HG02852 (cell line): Measurements from ENCODE around the gene IL1RAPL2.

ENCODE experiments used
- ATAC-seq: cut with Tn5 transposase; IDR thresholded peaks from one replicate; pipeline ENCODE4 v1.9.1; 2021; ENCODE audit warnings: mild to moderate bottlenecking, moderate library complexity; ENCODE audit not compliant: unreplicated experiment

The IL1RAPL2 gene

DNA sequence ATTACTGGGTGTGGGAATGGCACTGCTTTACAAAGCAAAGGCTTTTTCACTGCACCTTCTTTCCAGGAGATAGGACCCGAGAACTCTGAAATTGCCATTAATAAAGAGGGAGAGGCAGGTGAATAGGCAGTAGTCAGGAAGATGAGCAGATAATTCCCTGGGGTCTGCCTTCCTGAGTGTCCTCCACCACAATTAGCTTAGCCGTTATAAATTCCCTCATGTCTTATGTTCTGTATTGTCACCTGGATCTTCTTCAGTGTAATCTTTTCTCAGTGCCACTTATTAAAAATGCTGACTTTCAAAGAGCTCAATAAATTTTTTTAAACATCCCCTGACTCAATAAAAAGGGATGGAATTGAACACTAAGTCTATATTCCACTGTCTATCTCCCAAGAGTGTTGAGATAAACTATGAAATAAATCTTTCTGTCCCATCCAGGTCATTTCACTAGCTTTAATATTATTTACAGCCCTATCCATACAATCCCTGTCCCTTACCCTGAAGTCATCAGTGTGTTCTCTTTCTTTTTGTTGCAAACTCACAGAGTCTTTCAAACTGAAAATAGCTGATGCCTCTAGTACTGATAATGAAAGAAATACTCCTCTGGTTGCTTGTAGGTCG, 984.2 kb downstream of the IL1RAPL2 start:
- ATAC-seq: no peak

DNA sequence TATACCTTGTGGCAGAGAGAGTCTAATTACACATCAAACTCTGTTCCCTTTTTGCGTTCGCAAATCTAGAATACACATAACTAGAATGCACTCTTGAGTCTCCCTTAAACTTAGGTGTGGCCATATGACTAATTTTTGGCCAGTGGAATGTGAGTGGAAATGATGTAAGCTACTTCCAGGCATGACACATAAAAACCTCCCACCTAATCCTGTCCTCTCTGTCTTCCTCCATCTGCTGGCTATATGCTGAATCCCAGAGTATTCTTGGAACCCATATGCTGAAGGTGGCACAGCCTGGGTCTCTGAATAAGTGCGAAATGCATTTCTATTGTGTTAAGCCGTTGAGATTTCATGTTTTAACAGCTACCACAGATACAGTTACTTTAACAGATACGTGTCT, 986.4 kb downstream of the IL1RAPL2 start:
- ATAC-seq: no peak

DNA sequence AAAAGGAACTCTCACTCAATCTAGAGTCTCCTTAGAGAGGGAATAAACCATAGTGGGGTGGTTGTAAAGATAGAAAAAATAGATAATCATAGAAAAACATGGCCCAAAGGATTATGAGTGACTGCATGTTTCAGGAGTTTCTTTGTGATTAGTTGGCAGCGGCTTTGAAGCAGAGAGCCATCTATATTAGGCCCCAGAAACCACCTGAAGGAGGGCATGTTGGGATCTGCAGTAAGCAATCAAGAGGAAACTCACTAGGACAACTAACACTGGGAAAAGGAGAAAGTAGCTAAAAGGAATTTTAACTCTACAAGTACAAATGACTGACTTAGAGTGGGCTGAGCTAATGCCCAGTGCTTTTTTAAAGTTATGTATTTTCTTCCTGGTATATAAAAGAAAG, 987.1 kb downstream of the IL1RAPL2 start:
- ATAC-seq: no peak

DNA sequence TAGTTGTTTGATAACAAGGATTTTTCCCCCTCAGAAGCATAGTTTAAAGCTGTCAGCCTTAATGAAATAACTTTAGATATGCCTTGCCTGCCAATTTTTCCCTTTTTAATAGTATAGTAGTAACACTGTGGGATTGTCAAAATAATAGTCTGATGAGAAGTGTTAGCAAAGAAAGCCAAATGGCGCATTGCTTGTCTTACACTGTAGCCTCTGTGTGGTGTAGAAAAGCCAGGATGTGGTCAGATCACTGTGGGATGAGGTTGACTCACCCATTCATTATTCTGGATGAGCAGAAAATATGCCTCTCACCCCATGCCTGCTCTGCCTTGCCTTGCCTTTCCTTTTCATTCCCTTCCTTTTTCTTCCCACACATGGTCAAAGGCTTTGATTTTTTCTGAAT, 998.5 kb downstream of the IL1RAPL2 start:
- ATAC-seq: no peak

DNA sequence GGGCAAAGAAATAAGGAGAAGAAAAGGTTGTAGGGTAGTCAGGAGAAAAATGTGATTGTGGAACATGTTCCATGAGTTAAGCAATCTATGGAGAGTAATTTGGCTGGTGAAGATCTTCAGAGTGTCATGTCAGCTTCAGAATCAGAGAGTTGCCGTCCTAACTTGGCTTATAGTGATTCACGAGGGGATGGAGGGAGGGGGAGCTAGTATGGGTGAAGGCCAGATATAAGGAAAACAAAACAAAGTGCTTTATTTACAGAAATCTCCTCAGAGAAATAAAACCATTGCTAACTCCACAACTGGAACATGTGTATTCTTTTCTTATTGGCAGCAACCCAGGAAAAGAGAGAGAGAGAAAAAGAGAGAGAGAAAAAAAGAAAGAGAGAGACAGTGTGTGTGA, 999.9 kb downstream of the IL1RAPL2 start:
- ATAC-seq: no peak

DNA sequence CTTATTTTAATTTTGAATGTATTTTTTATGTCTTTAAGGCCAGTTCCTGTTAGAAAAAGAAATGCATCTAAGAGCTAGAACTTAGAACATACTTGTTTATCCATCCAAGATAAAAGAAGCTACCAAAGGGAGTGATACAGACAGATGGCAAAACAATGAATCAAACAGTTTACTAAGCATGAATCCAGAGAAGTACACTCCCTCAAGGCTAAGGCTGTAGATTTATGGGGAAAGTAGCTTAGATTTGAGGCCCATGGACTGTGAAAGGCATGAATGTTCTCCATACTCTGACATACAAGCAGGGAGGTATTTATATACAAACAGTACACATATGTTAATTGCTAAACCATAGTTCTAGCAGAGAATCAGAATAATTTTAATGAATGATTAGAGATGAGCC, 1001.1 kb downstream of the IL1RAPL2 start:
- no peak for ATAC-seq

DNA sequence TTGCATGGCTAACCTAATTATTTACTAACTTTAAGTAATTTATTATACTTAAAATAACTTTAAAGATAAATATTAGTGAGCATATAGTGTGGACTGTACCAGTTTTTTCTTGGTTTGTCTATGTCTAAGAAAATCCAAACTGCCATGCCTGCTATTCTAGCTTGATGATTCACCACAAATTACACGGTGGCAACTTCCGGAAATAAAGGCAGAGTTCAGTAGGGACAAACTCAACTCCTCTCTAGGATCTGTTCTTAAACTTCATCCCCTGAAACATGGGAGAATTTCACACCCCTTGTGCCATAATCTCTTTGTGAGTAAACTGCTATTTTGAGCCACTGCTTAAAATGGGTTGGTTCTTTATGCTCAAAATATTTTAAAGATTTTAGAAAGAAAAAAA, 1042.7 kb downstream of the IL1RAPL2 start:
- ATAC-seq: no peak

DNA sequence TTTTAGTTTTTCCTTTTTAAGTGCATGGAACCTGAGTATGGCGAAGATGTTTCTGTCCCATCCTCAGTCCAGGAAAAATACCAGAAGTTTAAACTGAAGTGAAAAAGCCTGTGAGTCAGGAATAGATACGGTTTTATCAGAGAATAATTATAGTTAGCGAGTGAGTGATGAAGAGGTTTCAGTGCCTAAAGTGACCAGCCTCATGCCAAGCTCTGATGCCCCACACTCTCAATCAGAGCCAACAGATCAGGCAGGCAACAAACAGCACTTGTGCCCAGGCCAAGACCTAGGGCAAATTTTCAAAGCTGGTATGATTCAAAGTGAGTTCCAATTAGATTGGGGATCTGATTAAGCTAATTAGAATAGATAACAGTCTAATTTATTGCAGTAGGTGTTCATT, 1043.5 kb downstream of the IL1RAPL2 start:
- no peak for ATAC-seq

DNA sequence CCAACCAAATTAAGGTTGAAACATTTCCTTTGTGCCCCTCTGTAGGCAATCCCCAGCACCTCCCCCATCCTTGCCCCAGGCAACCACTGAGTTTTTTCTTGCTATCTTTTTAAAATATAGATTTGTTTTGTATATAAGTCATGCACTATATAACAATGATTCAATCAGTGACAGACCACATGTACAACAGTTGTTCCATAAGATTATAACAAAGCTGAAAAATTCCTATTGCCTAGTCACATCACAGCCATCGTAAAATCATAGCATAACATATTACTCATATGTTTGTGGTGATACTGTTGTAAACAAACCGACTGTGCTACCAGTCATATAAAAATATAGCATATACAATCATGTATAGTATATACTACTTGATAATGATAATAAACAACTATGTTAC, 1044.4 kb downstream of the IL1RAPL2 start:
- ATAC-seq: no peak

DNA sequence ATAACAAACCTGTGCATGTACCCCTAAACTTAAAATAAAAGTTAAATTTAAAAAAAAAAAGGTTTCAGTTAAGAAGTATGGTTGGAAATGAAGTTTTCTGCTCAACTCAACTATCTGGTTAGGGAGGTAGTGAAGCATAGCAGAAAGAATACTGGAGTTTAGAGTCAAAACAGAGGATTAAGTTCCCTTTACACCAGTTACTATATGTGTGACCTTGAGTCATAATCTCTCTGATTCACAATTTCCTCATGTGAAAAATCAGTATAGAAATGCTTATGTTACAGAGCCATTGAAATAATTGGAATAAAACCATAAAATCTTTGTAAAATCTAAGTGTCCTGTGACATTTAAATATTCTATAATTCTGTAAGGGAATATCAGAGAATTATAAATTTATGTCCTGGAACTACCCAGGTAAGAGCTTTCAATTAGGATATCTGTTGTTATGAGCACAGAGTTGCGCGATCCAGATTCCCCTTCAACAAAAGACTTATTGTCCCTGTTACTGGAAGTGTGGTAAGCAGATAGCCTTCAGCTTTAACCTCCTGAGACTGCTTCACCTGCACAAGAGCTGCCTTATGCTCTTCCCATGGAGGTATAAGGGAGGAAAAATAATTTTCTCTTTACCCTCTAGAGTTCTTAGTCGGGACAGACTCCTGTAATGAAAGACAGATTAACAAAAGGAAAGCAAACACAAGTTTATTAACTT, 1052.5 kb downstream of the IL1RAPL2 start:
- ATAC-seq: no peak

DNA sequence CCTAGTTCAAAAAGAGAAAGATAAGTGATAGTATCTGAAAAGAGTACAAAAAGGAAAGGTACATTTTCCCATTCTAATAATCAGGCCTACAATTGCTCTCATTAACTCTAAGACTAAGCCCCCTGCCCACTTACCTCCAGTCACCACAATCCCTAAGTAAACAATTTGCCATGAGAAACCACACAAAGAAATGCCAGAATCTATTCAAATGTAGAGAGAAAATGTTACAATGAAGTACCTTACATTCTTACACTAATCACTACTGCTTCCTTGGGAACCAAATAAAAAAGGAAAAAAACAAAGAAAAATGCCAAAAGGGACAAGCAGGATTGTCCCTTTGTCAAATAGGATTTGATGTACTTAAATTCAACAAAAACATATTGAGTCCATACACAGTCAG, 1068.2 kb downstream of the IL1RAPL2 start:
- ATAC-seq: no peak

DNA sequence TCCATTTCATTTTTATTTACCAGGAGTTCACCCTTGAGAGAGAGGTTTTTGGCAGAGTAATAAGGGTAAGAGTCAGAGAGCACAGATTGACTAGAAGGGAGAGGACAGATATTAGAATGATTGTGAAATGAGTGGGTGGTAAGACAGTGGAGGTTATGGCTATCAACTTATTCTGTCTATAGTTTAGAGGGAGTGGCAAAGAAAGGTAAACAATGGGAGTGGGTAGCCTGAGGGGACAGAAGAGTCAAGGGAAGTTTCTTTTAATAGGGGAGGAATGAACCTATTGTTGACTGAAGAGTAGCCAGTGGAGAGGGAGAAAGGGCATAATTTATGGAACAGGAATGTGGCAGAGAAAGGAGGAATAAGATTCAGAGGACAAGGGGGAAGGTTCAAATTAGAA, 1069.8 kb downstream of the IL1RAPL2 start:
- no peak for ATAC-seq

DNA sequence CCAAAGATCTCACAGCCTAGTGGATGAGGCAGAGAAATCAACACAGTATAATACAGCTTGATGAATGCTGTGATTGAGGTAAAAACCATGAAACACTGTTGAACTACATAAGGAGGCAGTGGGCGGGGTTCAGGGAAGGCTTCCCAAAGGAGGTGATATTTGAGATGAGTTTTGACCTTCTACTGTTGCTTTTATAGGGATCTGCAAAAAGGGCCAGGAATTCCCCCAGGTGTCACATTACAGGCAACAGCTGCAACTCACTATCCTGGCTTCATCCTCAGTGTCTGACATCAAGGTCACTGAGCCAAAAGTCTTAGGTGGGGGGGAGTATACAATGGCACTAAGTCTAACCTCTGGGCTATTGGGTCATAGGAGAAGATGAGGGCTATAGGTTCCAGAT, 1070.7 kb downstream of the IL1RAPL2 start:
- no peak for ATAC-seq

DNA sequence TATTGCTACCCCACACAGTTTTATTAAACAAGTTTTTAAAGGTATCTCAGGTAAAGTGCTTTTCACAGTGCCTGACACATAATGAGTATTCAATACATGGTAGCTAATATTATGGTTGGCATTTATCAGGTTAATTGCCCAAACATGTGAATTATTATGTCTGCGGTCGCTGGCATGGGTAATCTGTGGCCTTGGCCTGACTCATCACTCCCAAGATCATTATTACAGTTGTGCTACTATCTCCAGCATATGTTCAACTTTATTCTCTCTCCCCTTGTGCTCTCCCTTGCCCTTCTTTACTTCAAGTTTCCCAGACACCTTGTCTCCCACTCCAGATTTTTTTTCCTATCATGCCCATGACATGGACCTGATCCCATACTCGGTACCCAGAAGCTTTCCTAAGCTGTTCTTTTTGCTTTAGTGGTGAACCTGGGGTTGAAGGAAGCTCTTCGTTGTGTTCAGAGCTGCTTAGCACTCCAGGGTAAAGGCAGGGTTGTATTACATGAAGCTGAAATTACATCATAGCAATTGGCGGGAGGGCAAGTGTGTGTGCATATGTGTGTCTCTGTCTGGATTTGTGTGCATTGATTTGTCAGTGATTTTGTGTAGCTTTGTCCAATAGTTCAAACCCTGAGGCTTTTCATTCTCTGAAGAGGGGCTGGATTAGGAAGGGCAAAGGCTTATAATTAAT, 1079.8 kb downstream of the IL1RAPL2 start:
- ATAC-seq: no peak

DNA sequence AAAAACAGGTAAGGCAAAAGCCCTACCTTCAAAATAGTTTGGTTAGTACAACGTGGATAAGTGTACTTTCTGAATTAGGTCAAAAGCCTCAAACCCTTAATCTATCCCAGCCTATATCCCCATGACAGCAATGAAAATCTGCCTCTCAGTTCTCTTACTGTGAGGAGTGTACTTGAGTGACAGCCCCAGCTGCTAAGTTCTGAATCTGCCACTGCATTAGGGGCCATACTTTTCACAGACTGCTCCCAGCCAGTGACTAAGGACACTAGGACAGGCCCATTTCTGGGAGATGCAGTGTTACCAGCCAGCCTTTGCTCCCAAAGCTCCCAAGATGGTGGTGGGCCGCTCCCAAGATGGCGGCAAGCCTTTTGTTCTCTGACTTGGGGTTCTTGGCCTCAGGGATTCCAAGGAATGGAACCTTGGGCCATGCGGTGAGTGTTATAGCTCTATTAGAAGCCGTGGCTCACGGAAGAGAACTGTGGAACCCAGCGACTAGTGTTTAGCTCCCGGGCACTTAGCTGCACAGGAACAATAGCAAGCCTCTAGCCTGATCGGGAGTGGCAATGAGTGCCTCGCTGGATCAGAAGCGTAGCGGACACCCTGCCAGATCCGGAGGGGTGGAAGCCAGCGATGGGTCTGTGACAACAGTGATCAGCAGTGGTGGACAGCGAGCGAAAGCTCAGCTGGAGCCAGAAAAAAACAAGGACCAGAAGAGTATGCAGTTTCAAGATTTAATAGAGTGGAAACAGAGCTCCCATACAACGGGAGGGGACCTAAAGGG, 1080.8 kb downstream of the IL1RAPL2 start:
- ATAC-seq: no peak

DNA sequence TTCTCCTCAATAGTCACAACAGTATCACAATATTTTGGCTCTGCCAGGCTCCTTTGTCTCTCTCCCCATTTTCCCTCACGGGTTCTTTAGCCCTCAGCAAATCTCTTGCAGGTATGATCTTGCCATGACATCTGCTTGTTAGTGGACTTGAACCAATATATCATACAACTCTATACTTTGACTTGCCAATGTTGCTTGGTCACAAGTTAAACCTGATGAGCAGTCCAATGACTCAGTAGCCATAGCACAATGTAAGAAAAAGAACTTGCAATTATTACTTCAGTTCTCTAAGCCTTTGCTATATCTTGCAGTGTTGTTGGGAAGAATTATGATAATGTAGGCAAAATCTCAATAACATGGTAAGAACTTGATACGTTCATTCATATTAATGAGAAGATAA, 1081.8 kb downstream of the IL1RAPL2 start:
- ATAC-seq: no peak

DNA sequence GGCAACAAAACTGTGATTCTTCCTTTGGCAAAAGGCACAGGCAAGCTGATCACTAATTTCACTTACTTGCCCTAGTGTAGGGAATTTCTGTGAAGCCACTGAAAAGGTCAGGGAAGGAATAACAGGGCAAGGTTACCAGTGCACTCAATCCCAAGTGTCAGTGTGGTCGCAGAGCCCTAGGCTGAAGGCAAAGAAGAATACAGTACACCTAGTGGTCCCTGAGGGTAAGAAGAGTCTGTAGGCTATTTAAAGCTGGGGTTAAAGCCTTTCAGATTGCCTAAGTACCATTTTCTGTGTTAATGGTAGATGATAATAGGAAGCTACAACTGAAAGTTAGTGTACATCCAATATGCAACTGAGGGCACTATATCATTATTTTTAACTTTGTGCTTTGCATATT, 1082.7 kb downstream of the IL1RAPL2 start:
- no peak for ATAC-seq

DNA sequence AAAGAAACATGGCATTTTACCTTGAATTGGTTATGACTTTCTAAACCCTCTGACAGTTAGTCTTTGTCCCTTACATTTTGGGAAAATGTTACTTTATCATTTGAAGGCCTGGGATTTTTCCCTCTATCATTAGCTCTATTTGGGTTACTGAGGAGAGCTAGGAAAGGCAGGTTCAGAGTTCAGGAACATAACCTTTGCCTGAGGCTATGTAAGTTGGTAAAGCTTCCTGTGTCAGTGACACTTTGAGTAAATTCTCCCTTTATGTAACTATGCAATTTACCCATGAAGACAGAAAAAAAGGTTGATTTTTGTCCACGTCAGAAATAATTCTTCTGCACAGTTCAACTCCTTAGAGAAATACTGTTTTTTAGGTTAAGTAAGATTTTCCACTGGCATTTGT, 1084.6 kb downstream of the IL1RAPL2 start:
- ATAC-seq: no peak

DNA sequence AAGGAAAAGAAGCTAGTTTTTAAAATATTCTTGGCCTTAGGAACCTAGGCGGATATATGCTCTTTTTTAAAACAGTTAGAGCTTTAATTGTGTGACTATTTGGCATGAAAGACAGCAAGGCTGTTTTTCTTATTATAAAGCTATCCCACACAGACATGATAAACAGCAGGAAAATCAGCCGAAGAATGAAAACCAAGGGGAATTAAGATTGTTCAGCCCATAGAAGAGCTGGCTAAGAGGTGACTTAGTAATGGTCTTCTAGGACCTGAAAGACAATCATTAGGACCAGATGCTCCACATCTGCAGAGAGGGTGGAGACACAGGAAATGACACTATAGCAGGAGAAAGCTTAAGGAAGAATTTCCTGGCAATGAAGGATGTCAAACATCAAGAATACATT, 1085.0 kb downstream of the IL1RAPL2 start:
- no peak for ATAC-seq

DNA sequence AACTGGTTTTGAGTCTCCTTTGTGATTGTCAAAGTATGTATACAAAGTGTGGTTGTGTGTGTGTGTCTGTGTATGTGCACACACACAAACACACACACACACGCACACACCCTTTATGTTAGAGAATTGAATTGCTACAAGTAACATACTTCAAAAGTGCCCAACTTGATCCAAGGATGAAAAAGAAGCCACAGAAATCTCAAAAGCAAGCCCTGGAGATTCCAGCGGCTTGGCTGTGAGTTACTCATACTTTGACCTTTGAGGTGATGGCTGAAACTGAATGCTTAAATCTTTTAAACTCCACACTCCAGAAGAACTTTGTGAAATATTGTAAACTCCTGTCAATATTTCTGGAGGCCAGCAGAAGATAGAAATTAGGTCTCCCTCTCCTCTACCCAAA, 1087.9 kb downstream of the IL1RAPL2 start:
- ATAC-seq: no peak

DNA sequence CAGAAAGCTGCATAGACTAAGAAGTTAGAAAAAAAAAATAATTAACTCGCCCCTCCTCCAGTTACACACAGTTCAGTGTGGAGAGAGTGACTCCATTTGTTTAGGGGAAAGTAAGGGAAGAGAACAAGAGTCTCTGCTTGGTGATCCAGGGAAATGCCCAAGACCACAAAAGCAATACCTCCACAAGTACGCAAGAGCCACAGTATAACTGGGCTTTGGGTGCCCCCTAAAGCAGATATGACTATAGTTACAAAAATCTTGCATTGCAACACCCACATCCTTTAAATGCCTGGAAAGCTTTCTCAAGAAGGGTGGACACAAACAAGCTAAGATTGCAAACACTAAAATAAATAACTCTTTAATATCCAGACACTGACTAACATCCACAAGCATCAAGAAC, 1092.1 kb downstream of the IL1RAPL2 start:
- ATAC-seq: no peak

DNA sequence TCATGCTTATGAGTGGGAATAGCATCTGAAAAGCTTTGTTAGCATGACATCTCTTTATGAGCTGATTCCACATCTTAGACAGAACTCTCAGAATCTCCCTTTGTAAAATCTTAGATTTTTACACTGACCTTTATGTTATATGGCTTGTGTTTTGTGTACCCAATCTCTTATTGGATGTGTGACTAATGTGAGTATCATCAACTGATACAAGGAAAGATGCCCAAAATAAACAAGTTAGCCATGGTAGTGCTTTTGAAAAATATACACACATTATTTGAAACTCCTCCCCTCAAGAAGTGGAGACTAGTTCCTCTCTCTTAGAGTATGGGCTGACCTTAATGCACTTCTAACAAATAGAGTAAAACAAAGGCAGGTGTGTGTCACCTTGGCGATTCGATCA, 1096.2 kb downstream of the IL1RAPL2 start:
- ATAC-seq: no peak
